Measurements from ENCODE around the gene SREBF1.

DNA sequence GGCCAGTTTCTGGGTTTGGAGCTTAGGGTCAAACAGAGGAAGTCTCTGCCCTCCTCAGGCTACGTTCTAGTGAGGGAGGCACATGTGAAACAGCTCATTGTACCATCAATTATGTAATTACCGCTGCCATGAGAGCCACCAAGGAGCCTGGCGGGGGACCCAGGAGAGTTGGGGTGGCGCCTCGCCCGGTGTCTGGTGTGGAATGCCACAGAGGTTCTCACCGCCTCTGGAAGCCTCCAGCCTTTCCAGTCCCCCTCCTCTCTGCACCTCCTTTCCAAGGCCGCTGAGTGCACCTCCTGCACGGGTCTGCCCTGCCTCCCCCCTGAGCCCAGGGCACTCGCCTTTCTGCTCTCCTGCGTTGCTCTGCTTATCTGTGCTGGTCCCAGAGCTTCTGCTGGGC, 51.4 kb downstream of the SREBF1 start:
- TF ChIP-seq, protein P1, sequence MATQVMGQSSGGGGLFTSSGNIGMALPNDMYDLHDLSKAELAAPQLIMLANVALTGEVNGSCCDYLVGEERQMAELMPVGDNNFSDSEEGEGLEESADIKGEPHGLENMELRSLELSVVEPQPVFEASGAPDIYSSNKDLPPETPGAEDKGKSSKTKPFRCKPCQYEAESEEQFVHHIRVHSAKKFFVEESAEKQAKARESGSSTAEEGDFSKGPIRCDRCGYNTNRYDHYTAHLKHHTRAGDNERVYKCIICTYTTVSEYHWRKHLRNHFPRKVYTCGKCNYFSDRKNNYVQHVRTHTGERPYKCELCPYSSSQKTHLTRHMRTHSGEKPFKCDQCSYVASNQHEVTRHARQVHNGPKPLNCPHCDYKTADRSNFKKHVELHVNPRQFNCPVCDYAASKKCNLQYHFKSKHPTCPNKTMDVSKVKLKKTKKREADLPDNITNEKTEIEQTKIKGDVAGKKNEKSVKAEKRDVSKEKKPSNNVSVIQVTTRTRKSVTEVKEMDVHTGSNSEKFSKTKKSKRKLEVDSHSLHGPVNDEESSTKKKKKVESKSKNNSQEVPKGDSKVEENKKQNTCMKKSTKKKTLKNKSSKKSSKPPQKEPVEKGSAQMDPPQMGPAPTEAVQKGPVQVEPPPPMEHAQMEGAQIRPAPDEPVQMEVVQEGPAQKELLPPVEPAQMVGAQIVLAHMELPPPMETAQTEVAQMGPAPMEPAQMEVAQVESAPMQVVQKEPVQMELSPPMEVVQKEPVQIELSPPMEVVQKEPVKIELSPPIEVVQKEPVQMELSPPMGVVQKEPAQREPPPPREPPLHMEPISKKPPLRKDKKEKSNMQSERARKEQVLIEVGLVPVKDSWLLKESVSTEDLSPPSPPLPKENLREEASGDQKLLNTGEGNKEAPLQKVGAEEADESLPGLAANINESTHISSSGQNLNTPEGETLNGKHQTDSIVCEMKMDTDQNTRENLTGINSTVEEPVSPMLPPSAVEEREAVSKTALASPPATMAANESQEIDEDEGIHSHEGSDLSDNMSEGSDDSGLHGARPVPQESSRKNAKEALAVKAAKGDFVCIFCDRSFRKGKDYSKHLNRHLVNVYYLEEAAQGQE (IDR thresholded peaks at IDR 0.05; ENCODE audit: insufficient read depth in 1 of 2, low read depth in 2 of 2, low read length in 1 of 2), result no peak
- TF ChIP-seq, protein P2, sequence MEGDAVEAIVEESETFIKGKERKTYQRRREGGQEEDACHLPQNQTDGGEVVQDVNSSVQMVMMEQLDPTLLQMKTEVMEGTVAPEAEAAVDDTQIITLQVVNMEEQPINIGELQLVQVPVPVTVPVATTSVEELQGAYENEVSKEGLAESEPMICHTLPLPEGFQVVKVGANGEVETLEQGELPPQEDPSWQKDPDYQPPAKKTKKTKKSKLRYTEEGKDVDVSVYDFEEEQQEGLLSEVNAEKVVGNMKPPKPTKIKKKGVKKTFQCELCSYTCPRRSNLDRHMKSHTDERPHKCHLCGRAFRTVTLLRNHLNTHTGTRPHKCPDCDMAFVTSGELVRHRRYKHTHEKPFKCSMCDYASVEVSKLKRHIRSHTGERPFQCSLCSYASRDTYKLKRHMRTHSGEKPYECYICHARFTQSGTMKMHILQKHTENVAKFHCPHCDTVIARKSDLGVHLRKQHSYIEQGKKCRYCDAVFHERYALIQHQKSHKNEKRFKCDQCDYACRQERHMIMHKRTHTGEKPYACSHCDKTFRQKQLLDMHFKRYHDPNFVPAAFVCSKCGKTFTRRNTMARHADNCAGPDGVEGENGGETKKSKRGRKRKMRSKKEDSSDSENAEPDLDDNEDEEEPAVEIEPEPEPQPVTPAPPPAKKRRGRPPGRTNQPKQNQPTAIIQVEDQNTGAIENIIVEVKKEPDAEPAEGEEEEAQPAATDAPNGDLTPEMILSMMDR (IDR thresholded peaks at IDR 0.05), result no peak
